Osteoblast (primary cell): ENCODE results near the gene MMP23B. TPM values are rescaled to one million over a fixed set of nuclear protein-coding genes. Genes with fewer than 3 reads are reported as not detected.
A peak's percentile ranks its signal among the peaks of the same experiment; 100 is the strongest.

Source experiments
- DNase-seq: peaks from one replicate; pipeline ENCODE4 v3.0.0; 2011; ENCODE audit warnings: low spot score, mixed read lengths; ENCODE audit not compliant: insufficient read length; ENCODE audit errors: missing footprints
- H2AFZ ChIP-seq: 2 replicates; pipeline ENCODE4 v1.6.0; 2011; ENCODE audit warnings: mild to moderate bottlenecking, low read length
- H3K27ac ChIP-seq: 2 replicates; pipeline ENCODE4 v1.5.1; 2011; ENCODE audit warnings: mild to moderate bottlenecking, low read depth, low read length, moderate library complexity
- H3K27me3 ChIP-seq: 2 replicates; pipeline ENCODE4 v1.6.0; 2012; ENCODE audit warnings: mild to moderate bottlenecking, control low read depth, inconsistent platforms, low read length, moderate library complexity; ENCODE audit not compliant: insufficient read depth
- H3K36me3 ChIP-seq: 2 replicates; pipeline ENCODE4 v1.5.1; 2011; ENCODE audit warnings: mild to moderate bottlenecking, low read length, control low read depth, moderate library complexity; ENCODE audit not compliant: insufficient read depth
- H3K4me1 ChIP-seq: 2 replicates; pipeline ENCODE4 v1.5.1; 2011; ENCODE audit warnings: mild to moderate bottlenecking, low read length, control low read depth, moderate library complexity; ENCODE audit not compliant: insufficient read depth
- H3K4me2 ChIP-seq: 2 replicates; pipeline ENCODE4 v1.6.0; 2011; ENCODE audit warnings: mild to moderate bottlenecking, low read length; ENCODE audit not compliant: insufficient read depth
- H3K4me3 ChIP-seq: fragments of 200-600 bp; sonication (generic); 3 replicates; pipeline ENCODE4 v1.5.1; 2012; ENCODE audit warnings: mild to moderate bottlenecking, low read length, inconsistent platforms; ENCODE audit not compliant: insufficient read depth
- H3K79me2 ChIP-seq: 2 replicates; pipeline ENCODE4 v1.6.0; 2012; ENCODE audit warnings: mild to moderate bottlenecking, low read length, control low read depth, inconsistent platforms; ENCODE audit not compliant: insufficient read depth
- H3K9me3 ChIP-seq: 2 replicates; pipeline ENCODE4 v1.5.1; 2011; ENCODE audit warnings: low read depth, low read length, control low read depth
- H4K20me1 ChIP-seq: 2 replicates; pipeline ENCODE4 v1.6.0; 2012; ENCODE audit warnings: mild to moderate bottlenecking, low read length, control low read depth; ENCODE audit not compliant: insufficient read depth
- CTCF ChIP-seq: IDR thresholded peaks from 2 replicates; pipeline ENCODE4 v1.5.1; 2011; ENCODE audit warnings: mild to moderate bottlenecking, low read depth, low read length, moderate library complexity; ENCODE audit errors: extremely low read depth
- total RNA-seq: library from RNA; depleted of rRNA; stranded (reverse); fragments of >200 nt; gene quantifications from 2 replicates; pipeline ENCODE4 v1.2.3, GENCODE V29; 2012

Gene MMP23B
- total RNA-seq, 1 donor: 1.1 TPM

- H3K4me1 ChIP-seq: no peaks in the 10 kb centered on the region
- H2AFZ ChIP-seq: no peak overlapping the region
- peaks cover 52% of the 10 kb centered on the region for H3K27me3 ChIP-seq
- H3K36me3 ChIP-seq: no peaks in the 10 kb centered on the region
- peaks cover 4% of the 10 kb centered on the region for H4K20me1 ChIP-seq
- H3K27ac ChIP-seq: no peak overlapping the region
- no peak for TF ChIP-seq CTCF
- no peak overlapping the region for H3K4me2 ChIP-seq
- H3K9me3 ChIP-seq: no peaks in the 10 kb centered on the region
- no peak overlapping the region for H3K4me3 ChIP-seq
- no peaks in the 10 kb centered on the region for H3K79me2 ChIP-seq
- DNase-seq: peak; percentile 97
Measured at GRCh38 chr1:1597275-1597930, 34.6 kb upstream of the MMP23B start.

- Histone ChIP-seq H3K79me2 (no peaks in the 10 kb centered on the region), H3K27ac (no peak overlapping the region), H3K27me3 (peaks cover 52% of the 10 kb centered on the region), H3K4me1 (no peaks in the 10 kb centered on the region), H3K9me3 (no peaks in the 10 kb centered on the region), H3K36me3 (no peaks in the 10 kb centered on the region), H2AFZ (no peak overlapping the region), H4K20me1 (peaks cover 4% of the 10 kb centered on the region), H3K4me3 (no peak overlapping the region), H3K4me2 (no peak overlapping the region)
- no peak for TF ChIP-seq CTCF
- DNase-seq: peak; percentile 81
Measured at GRCh38 chr1:1598051-1598719, 33.8 kb upstream of the MMP23B start.

DNA sequence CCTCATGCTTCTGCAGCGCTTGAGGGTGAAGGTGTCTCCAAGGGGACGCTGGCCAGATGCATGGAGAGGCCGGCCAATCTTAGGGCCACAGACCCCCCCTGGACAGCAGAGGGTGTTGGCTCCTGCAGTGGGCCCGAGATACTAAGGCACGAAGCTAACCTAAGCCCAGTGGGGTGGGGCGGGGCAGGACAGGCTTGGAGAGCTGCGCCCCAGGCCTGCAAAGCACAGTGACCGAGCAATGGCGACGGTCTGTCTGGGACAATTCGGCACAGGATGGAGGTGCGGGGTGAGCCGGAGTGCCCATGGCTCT, 33.3 kb upstream of the MMP23B start:
- Histone ChIP-seq H3K4me1 (no peaks in the 10 kb centered on the region), H3K79me2 (no peaks in the 10 kb centered on the region)
- peak; percentile 86 for DNase-seq

More for the DNA sequence above, 33.3 kb upstream of the MMP23B start:
- no peak overlapping the region for H3K27ac ChIP-seq
- H4K20me1 ChIP-seq: peaks cover 4% of the 10 kb centered on the region
- TF ChIP-seq CTCF: no peak
- H2AFZ ChIP-seq: no peak overlapping the region
- peaks cover 52% of the 10 kb centered on the region for H3K27me3 ChIP-seq
- H3K4me3 ChIP-seq: no peak overlapping the region
- no peaks in the 10 kb centered on the region for H3K9me3 ChIP-seq
- no peaks in the 10 kb centered on the region for H3K36me3 ChIP-seq
- H3K4me2 ChIP-seq: no peak overlapping the region
